SH-SY5Y (cell line): ENCODE measurements around the gene ADCY3.

Experiments
- GATA2 ChIP-seq: IDR thresholded peaks from 2 replicates; pipeline ENCODE4 v1.6.1; 2011; ENCODE audit warnings: mild to moderate bottlenecking, low read depth, low read length
- GATA3 ChIP-seq: IDR thresholded peaks from 2 replicates; pipeline ENCODE4 v1.6.1; 2011; ENCODE audit warnings: low read depth, mild to moderate bottlenecking, low read length, moderate library complexity

DNA sequence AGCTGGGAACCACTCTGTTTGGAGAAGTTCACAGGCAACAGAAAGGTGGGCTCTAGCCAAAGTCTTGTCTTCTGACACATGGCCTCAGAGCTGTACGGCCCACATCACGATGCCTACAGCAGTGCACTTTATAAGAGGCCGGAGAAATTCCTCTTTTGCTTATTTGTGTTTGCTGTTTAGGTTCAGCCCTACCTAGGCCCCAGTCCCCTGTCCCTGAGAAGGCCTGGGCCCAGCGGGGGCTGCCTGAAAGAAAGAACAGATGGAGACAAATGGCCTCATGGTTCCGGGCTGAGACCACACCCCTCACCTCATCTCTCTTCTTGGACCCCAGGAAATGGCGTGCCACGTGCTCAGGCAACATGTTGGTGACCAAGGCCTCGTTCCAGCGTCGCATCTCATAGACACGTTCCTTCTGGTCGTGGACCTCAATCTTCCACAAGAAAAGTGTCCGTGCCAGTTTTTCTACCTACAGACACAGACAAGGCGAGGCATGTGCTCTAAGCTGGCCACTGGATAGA, 95.9 kb downstream of the ADCY3 start:
- no peak for TF ChIP-seq GATA2
- no peak for TF ChIP-seq GATA3
